ENCODE measurements around the gene HAUS3.
"Not testable (repeated sequence)": the region's sequence is repeated elsewhere in the genome, so short reads cannot be mapped to it uniquely, and the experiment has no call there.

DNA sequence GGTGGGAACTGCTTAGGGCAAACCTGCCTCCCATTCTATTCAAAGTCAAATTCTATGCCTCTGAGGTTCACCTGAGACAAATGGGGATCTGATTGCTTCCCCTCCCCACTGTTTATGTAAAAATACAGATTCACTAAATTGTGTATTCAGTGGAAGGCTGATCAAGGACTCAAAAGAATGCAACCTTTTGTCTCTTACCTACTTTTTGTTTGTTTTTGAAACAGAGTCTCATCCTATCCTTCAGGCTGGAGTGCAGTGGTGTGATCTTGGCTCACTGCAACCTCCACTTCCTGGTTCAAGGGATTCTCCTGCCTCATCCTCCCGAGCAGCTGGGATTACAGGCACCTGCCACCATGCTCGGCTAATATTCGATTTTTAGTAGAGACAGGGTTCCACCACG, 20.5 kb downstream of the HAUS3 start:
- TF ChIP-seq, protein P1, sequence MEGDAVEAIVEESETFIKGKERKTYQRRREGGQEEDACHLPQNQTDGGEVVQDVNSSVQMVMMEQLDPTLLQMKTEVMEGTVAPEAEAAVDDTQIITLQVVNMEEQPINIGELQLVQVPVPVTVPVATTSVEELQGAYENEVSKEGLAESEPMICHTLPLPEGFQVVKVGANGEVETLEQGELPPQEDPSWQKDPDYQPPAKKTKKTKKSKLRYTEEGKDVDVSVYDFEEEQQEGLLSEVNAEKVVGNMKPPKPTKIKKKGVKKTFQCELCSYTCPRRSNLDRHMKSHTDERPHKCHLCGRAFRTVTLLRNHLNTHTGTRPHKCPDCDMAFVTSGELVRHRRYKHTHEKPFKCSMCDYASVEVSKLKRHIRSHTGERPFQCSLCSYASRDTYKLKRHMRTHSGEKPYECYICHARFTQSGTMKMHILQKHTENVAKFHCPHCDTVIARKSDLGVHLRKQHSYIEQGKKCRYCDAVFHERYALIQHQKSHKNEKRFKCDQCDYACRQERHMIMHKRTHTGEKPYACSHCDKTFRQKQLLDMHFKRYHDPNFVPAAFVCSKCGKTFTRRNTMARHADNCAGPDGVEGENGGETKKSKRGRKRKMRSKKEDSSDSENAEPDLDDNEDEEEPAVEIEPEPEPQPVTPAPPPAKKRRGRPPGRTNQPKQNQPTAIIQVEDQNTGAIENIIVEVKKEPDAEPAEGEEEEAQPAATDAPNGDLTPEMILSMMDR (IDR thresholded peaks at IDR 0.05 in 4 of 5, conservative IDR thresholded peaks at IDR 0.05 in 1 of 5), result not testable (repeated sequence)
- not testable (repeated sequence) for TF ChIP-seq POLR2A (IDR thresholded peaks at IDR 0.05)
